Heart right ventricle (tissue), 16 donors: ENCODE data around the gene KCTD1. TPM values are rescaled to one million over a fixed set of nuclear protein-coding genes. Genes with fewer than 3 reads are reported as not detected.

Experiments used
- ATAC-seq, 8 donors: fragments of 200-7000 bp; cut with Tn5 transposase; one replicate each; pipeline ENCODE4 v1.9.1; 2020; ENCODE audit warnings: mild to moderate bottlenecking in 8 of 8, moderate library complexity in 8 of 8, moderate number of reproducible peaks in 1 of 8
- DNase-seq, 2 donors: peaks; one replicate each; pipeline ENCODE4 v3.0.0-alpha.2; 2020
- H3K27ac ChIP-seq, 10 donors: fragments of 200-600 bp; sonication (generic) in 2 of 10; one replicate each; pipeline versions ENCODE4 v1.5.0 to v1.8.0; 2020 to 2022; ENCODE audit warnings: mild to moderate bottlenecking in 3 of 10
- H3K27me3 ChIP-seq, 7 donors: fragments of 200-600 bp; one replicate each; pipeline ENCODE4 v1.8.0; 2021 to 2022; ENCODE audit warnings: mild to moderate bottlenecking in 2 of 7
- H3K36me3 ChIP-seq, 9 donors: fragments of 200-600 bp; sonication (generic) in 1 of 9; one replicate each; pipeline versions ENCODE4 v1.5.0 to v1.8.0; 2020 to 2022; ENCODE audit warnings: mild to moderate bottlenecking in 2 of 9
- H3K4me1 ChIP-seq, 9 donors: fragments of 200-600 bp; sonication (generic) in 1 of 9; one replicate each; pipeline versions ENCODE4 v1.5.0 to v1.8.0; 2020 to 2022; ENCODE audit warnings: mild to moderate bottlenecking in 4 of 9
- H3K4me3 ChIP-seq, 10 donors: fragments of 200-600 bp; sonication (generic) in 2 of 10; one replicate each; pipeline versions ENCODE4 v1.5.0 to v1.8.0; 2020 to 2022; ENCODE audit warnings: mild to moderate bottlenecking in 7 of 10, moderate library complexity in 2 of 10
- H3K9me3 ChIP-seq, 11 donors: fragments of 200-600 bp in 10 of 11; sonication (generic) in 2 of 11; one replicate each; pipeline versions ENCODE4 v1.5.0 to v1.8.0; 2013 to 2022; ENCODE audit warnings: mild to moderate bottlenecking in 2 of 11, control low read depth in 1 of 11, moderate library complexity in 1 of 11
- WGBS, 2 donors: extraction: QIAGEN DNeasy Blood & Tissue Kit; methylation state at CpG; one replicate each; pipeline ENCODE4 v1.1.7; 2013; ENCODE audit warnings: inconsistent platforms in 1 of 2; 5-methylcytosine and 5-hydroxymethylcytosine counted together
- intact Hi-C, 10 donors: fragments of 100-400 bp; cut with DNase I; formaldehyde crosslinking; loops; one replicate each; pipeline versions ENCODE4 v1.11.1 to v1.14.2; 2022
- polyA plus RNA-seq, 2 donors: library from polyadenylated mRNA; stranded (reverse); fragments of 200-250 nt; gene quantifications; one replicate each; pipeline ENCODE4 v1.2.3, GENCODE V29; 2013
- total RNA-seq, 10 donors: library from RNA; stranded (reverse); fragmentation: NEBNext Ultra II Directional in 3 of 10; extraction: Animal tissue kit (Norgen Biotek cat#: 25700) in 3 of 10; gene quantifications; one replicate each; pipeline versions ENCODE4 v1.2.1 to v1.2.4, GENCODE V29; 2021 to 2023
- TF ChIP-seq, protein P1 (sequence below), 9 donors: fragments of 200-600 bp; sonication (generic) in 2 of 9; IDR thresholded peaks; one replicate each; pipeline versions ENCODE4 v1.5.0 to v1.8.0; 2021 to 2022; ENCODE audit warnings: antibody characterized with exemption in 9 of 9, mild to moderate bottlenecking in 5 of 9, moderate library complexity in 1 of 9
- donor health status: Arrhythmogenic right ventricular cardiomyopathy.
- donor health status: ischemic (EF 13 %, LVEDD 7.1; RV severe dilation, severe dysfunction).
- donor health status: healthy with polysubstance abuse.
- donor health status: DM: no; HTN: yes; CAD: no.
- donor health status: DM: no; HTN: no; CAD: no.
- donor health status: ischemic (EF 25% LVEDD 6.9; RV normal size, moderate dysfunction).
- donor health status: ischemic (EF 25% LVEDD 5.7; RV mildly dilated, moderate dysfunction).
- donor health status: healthy.
- donor health status: DM: yes; HTN: yes; CAD: no.
- donor health status: Ischemic cardiomyopathy.
- donor health status: ischemic (EF 35%, LVEDD 5.7; RV mildly dilated, moderate dysfunction).
- donor health status: nonischemic (EF 11% LVEDD 7.7; RV severe dilation, severe dysfunction).
- donor health status: DM: yes; HTN: yes; CAD: no.
- donor health status: PGD.
- donor health status: ischemic (EF 29% LVEDD 5.4; RV normal size, mild dysfunction).
- donor health status: nonischemic (EF 23%, LVEDD 6.1; RV moderate dilation, normal function).

Gene KCTD1
- total and polyA plus RNA-seq, 12 donors = 7.5 to 16.7 (median 10.7) TPM

DNA sequence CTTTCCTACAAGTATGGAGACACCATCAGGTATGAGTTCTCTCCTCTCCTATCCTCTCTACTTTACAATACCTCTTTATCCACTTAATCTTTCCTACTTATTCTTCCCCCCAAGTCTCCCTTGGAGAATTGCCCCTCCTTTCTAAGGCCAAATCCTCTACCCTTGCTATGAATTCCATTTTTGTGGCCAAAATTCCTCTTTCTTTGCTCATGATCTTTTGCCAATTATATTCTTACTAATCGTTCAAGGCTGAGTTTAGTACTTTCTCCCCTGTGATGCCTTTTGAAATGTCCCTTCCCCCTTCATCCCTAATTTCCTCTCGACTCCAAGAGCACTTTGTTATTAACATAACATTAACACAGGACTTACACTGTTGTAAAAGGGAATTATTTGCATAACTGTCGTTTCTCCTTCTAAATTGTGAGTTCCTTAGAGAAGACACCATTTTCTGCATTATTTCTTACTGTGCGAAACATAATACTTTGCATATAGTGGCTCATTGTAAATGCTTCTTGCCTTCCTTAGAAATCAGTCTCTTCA, 133.4 kb downstream of the KCTD1 start:
- intact Hi-C loops = no loop called here
- DNase-seq (no peak), ATAC-seq (no peak)
- Histone ChIP-seq H3K4me3 (no peak overlapping the region), H3K36me3 (no peaks in the 10 kb centered on the region), H3K27ac (no peak overlapping the region), H3K27me3 (no peaks in the 10 kb centered on the region), H3K4me1 (no peaks in the 10 kb centered on the region), H3K9me3 (peaks cover 0 to 8% (median 0%) of the 10 kb centered on the region in 11 donors)
- WGBS, 2 donors = 54 to 64% methylated on average over 4 of the region's 4 CpGs
- TF ChIP-seq, protein P1, sequence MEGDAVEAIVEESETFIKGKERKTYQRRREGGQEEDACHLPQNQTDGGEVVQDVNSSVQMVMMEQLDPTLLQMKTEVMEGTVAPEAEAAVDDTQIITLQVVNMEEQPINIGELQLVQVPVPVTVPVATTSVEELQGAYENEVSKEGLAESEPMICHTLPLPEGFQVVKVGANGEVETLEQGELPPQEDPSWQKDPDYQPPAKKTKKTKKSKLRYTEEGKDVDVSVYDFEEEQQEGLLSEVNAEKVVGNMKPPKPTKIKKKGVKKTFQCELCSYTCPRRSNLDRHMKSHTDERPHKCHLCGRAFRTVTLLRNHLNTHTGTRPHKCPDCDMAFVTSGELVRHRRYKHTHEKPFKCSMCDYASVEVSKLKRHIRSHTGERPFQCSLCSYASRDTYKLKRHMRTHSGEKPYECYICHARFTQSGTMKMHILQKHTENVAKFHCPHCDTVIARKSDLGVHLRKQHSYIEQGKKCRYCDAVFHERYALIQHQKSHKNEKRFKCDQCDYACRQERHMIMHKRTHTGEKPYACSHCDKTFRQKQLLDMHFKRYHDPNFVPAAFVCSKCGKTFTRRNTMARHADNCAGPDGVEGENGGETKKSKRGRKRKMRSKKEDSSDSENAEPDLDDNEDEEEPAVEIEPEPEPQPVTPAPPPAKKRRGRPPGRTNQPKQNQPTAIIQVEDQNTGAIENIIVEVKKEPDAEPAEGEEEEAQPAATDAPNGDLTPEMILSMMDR (IDR thresholded peaks at IDR 0.05) = no peak

DNA sequence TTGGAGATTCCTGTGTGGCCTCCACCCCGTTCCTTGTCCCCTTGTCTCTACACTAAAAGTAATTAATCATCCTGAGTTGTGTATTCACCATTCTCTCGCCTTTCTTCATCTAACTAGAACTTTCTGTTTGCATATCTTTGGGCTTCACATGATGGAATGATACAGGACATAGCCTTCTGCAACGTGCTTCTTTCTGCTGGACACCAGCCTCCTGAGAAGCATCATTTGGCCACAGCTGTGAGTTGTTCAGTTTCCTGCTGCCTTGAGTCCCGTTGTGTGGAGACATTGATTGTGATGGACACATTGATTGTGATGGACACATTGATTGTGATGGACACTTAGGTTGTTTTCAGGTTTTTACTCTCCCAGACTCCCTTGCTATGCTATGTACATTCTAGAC, 139.3 kb downstream of the KCTD1 start:
- H3K4me1 ChIP-seq = no peaks in the 10 kb centered on the region
- no peak for DNase-seq
- ATAC-seq = no peak
- TF ChIP-seq, protein P1 (IDR thresholded peaks at IDR 0.05) = no peak
- intact Hi-C loops = loop anchor here in 8 of 10 donors (5.0 to 10.0 kb wide), 6 partner anchors 136 to 553 kb away; partner anchors contain the start of gene KCTD1 (in 1 of the 8)
- H3K36me3 ChIP-seq = no peaks in the 10 kb centered on the region
- H3K27ac ChIP-seq = no peak overlapping the region
- no peaks in the 10 kb centered on the region for H3K27me3 ChIP-seq
- no peak overlapping the region for H3K4me3 ChIP-seq
- peaks cover 0 to 8% (median 0%) of the 10 kb centered on the region in 11 donors for H3K9me3 ChIP-seq
- WGBS, 2 donors = 79 to 84% methylated on average over 4 of the region's 4 CpGs

DNA sequence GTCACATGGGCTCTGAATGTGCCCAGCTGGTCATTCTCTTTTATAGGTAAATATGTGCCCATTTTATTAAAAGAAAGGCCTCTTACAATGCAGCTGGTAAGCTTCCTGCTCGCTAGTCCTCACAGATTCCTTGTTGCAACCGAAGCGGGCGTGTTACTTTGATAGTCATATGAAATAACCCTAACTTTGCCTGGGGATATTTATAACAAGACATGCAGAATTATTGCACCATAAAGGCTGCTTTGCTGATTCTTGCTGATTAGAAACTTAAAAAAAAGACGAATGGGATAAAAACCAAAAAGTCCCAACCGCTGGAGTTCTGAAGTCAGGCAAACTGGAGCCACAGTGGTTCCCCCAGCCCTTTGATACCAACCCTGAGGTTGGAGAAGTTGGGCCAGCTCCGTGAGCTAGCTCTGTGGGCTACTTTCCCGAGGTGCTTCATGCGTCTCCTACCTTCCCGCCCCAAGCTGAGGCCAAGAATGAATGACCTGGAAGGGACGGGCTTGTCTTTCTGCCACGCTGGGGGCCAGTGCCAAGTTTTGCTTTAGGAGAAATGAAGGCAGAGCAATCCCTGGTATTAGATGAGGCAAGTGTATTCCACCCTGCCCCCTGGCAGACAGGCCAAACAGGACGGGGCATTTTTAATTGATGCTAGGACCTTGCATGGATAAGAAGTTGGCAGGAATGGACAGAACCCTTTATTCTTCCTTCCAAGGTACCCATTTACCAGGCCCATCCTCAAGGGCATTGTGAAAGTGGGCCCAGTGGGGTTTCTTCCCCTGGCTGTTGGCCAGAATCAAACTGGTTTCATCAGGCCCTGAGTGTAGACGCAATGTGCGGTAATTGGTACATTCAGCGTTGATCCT, 140.4 kb downstream of the KCTD1 start:
- no peak overlapping the region for H3K4me3 ChIP-seq
- no peak for ATAC-seq
- WGBS, 2 donors = 90 to 93% methylated on average over 16 of the region's 16 CpGs
- no peaks in the 10 kb centered on the region for H3K27me3 ChIP-seq
- H3K27ac ChIP-seq = no peak overlapping the region
- TF ChIP-seq, protein P1 (IDR thresholded peaks at IDR 0.05) = no peak
- intact Hi-C loops = loop anchor here in 8 of 10 donors (5.0 to 10.0 kb wide), 6 partner anchors 137 to 554 kb away; partner anchors contain the start of gene KCTD1 (in 1 of the 8)
- H3K36me3 ChIP-seq = no peaks in the 10 kb centered on the region
- H3K9me3 ChIP-seq = peaks cover 0 to 8% (median 0%) of the 10 kb centered on the region in 11 donors
- DNase-seq = no peak
- H3K4me1 ChIP-seq = no peaks in the 10 kb centered on the region

DNA sequence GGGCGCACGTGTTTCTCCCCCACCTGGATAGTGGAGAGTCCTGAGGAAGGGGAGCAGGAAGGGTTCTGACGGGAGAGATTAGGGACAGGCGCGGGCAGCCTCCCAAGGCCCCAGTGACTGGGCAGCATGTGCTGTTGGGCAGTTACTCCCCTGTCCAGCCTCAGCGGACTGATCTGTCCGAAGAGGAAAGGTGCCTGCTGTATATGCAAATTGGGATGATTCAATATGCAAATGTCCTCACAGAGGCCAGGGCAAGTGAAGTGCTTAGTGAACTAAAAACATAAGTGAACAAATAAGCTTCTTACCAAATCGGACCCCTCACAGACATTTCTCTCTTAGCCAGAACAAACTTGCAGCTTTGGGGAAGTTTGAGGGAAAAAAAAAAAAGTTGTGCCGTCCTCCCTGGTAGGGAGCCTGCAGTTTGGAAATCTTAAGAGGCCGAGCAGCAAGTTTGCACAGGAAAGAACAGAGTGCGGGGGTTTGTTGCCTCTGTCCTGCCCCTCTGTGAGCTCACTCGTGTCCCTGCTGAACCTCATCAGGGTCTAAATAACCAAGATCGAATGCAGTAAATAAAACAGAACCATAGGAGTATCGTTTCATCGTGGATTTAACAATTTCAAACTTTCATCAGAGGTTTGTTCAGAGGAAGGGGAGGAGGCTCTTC, 141.4 kb downstream of the KCTD1 start:
- intact Hi-C loops = loop anchor here in 8 of 10 donors (5.0 to 10.0 kb wide), 6 partner anchors 138 to 555 kb away; partner anchors contain the start of gene KCTD1 (in 1 of the 8)
- no peak overlapping the region for H3K4me3 ChIP-seq
- WGBS, 2 donors = 78 to 81% methylated on average over 15 of the region's 15 CpGs
- no peaks in the 10 kb centered on the region for H3K27me3 ChIP-seq
- ATAC-seq (no peak), DNase-seq (no peak)
- H3K4me1 ChIP-seq = no peaks in the 10 kb centered on the region
- TF ChIP-seq, protein P1 (IDR thresholded peaks at IDR 0.05) = no peak
- no peaks in the 10 kb centered on the region for H3K9me3 ChIP-seq
- no peaks in the 10 kb centered on the region for H3K36me3 ChIP-seq
- no peak overlapping the region for H3K27ac ChIP-seq
